SK-N-SH treated with all-trans-retinoic acid at 6 μM for 48 hours (cell line): ENCODE results near the gene OSBPL5.

Experiments
- ATAC-seq: fragments of 200-7000 bp; cut with Tn5 transposase; 3 replicates; pipeline ENCODE4 v1.9.1; 2020; ENCODE audit warnings: mild to moderate bottlenecking, moderate library complexity
- ARNTL ChIP-seq: fragments of 450-650 bp; formaldehyde crosslinking; IDR thresholded peaks from 2 replicates; pipeline ENCODE4 v1.5.0; 2020; ENCODE audit warnings: low read depth, mild to moderate bottlenecking, moderate library complexity, borderline replicate concordance
- BACH2 ChIP-seq: fragments of 250-450 bp; sonication (Bioruptor Pico); IDR thresholded peaks from 2 replicates; pipeline ENCODE4 v1.9.0; 2021; ENCODE audit warnings: mild to moderate bottlenecking, borderline replicate concordance
- CSDC2 ChIP-seq: fragments of 250-450 bp; sonication (Bioruptor Pico); IDR thresholded peaks from 2 replicates; pipeline ENCODE4 v1.5.0; 2020; ENCODE audit warnings: mild to moderate bottlenecking, moderate library complexity
- CSRNP3 ChIP-seq: fragments of 250-450 bp; sonication (Bioruptor Pico); IDR thresholded peaks from 2 replicates; pipeline ENCODE4 v1.5.1; 2021; ENCODE audit warnings: mild to moderate bottlenecking, moderate library complexity
- ESRRG ChIP-seq: fragments of 250-450 bp; sonication (Bioruptor Pico); IDR thresholded peaks from 2 replicates; pipeline ENCODE4 v1.6.1; 2021; ENCODE audit warnings: mild to moderate bottlenecking
- GLIS3 ChIP-seq: fragments of 250-450 bp; sonication (Bioruptor Pico); IDR thresholded peaks from 2 replicates; pipeline ENCODE4 v1.5.0; 2020; ENCODE audit warnings: mild to moderate bottlenecking, moderate library complexity
- ISL1 ChIP-seq: fragments of 250-450 bp; sonication (Bioruptor Pico); IDR thresholded peaks from 2 replicates; pipeline ENCODE4 v2.1.2; 2022; ENCODE audit warnings: mild to moderate bottlenecking, moderate library complexity
- OSR1 ChIP-seq: fragments of 250-450 bp; sonication (Bioruptor Pico); IDR thresholded peaks from 2 replicates; pipeline ENCODE4 v1.8.0; 2022; ENCODE audit warnings: moderate library complexity, mild to moderate bottlenecking, inconsistent platforms
- PPARA ChIP-seq: fragments of 250-450 bp; sonication (Bioruptor Pico); IDR thresholded peaks from 2 replicates; pipeline ENCODE4 v1.5.0; 2020; ENCODE audit warnings: mild to moderate bottlenecking, borderline replicate concordance
- RARB ChIP-seq: fragments of 250-450 bp; sonication (Bioruptor Pico); IDR thresholded peaks from 2 replicates; pipeline ENCODE4 v1.8.0; 2021; ENCODE audit warnings: mild to moderate bottlenecking, moderate library complexity
- SNAI2 ChIP-seq: fragments of 250-450 bp; sonication (Bioruptor Pico); IDR thresholded peaks from 2 replicates; pipeline ENCODE4 v1.5.0; 2020; ENCODE audit warnings: mild to moderate bottlenecking, moderate library complexity
- TCF4 ChIP-seq: fragments of 250-450 bp; sonication (Bioruptor Pico); IDR thresholded peaks from 2 replicates; pipeline ENCODE4 v1.8.0; 2021; ENCODE audit warnings: mild to moderate bottlenecking, moderate library complexity, borderline replicate concordance
- TOX ChIP-seq: fragments of 250-450 bp; sonication (Bioruptor Pico); IDR thresholded peaks from 2 replicates; pipeline ENCODE4 v1.8.0; 2021; ENCODE audit warnings: mild to moderate bottlenecking, moderate library complexity, borderline replicate concordance
- ZC3H10 ChIP-seq: fragments of 250-450 bp; sonication (Bioruptor Pico); IDR thresholded peaks from 2 replicates; pipeline ENCODE4 v1.5.1; 2021; ENCODE audit warnings: mild to moderate bottlenecking, moderate library complexity
- ZFP3 ChIP-seq: fragments of 250-450 bp; sonication (Bioruptor Pico); IDR thresholded peaks from 2 replicates; pipeline ENCODE4 v1.5.0; 2020; ENCODE audit warnings: mild to moderate bottlenecking, moderate library complexity
- ZFP30 ChIP-seq: fragments of 450-650 bp; formaldehyde crosslinking; IDR thresholded peaks from 2 replicates; pipeline ENCODE4 v1.5.0; 2022; ENCODE audit warnings: mild to moderate bottlenecking, moderate library complexity
- ZNF565 ChIP-seq: fragments of 450-650 bp; formaldehyde crosslinking; conservative IDR thresholded peaks from 2 replicates; pipeline ENCODE4 v1.5.0; 2020; ENCODE audit warnings: low read depth, mild to moderate bottlenecking, moderate library complexity
- ZNF70 ChIP-seq: fragments of 450-650 bp; formaldehyde crosslinking; IDR thresholded peaks from 2 replicates; pipeline ENCODE4 v1.5.0; 2020; ENCODE audit warnings: mild to moderate bottlenecking, moderate library complexity
- ZNF8 ChIP-seq: fragments of 450-650 bp; formaldehyde crosslinking; IDR thresholded peaks from 2 replicates; pipeline ENCODE4 v1.5.0; 2020; ENCODE audit warnings: mild to moderate bottlenecking, moderate library complexity
- TF ChIP-seq, protein P1 (sequence below): fragments of 250-450 bp; sonication (Bioruptor Pico); IDR thresholded peaks from 2 replicates; pipeline ENCODE4 v1.8.0; 2020; ENCODE audit warnings: mild to moderate bottlenecking, moderate library complexity, borderline replicate concordance
- TF ChIP-seq, protein P2 (sequence below): fragments of 250-450 bp; sonication (Bioruptor Pico); IDR thresholded peaks from 2 replicates; pipeline ENCODE4 v1.8.0; 2021; ENCODE audit warnings: low read depth, mild to moderate bottlenecking, moderate library complexity, borderline replicate concordance
- TF ChIP-seq, protein P3 (sequence below): fragments of 250-450 bp; sonication (Bioruptor Pico); IDR thresholded peaks from 2 replicates; pipeline ENCODE4 v1.5.0; 2020; ENCODE audit warnings: mild to moderate bottlenecking, moderate library complexity

The OSBPL5 gene

GRCh38 chr11:3057069-3057963 is 107.8 kb downstream of the OSBPL5 start, which contains the start of gene CARS1:
Gene CARS1 (minus strand): TSS chr11:3057423. CDS start chr11:3057367, 56 bp downstream.
- ATAC-seq = peak; percentile 99
- TF ChIP-seq CSRNP3 (no peak), SNAI2 (CRISPR knock-in tag) (no peak), ARNTL (CRISPR knock-in tag) (no peak), CSDC2 (CRISPR knock-in tag) (peak; percentile 67; the same call in 1 of the 2 replicates)
- TF ChIP-seq, protein P1, sequence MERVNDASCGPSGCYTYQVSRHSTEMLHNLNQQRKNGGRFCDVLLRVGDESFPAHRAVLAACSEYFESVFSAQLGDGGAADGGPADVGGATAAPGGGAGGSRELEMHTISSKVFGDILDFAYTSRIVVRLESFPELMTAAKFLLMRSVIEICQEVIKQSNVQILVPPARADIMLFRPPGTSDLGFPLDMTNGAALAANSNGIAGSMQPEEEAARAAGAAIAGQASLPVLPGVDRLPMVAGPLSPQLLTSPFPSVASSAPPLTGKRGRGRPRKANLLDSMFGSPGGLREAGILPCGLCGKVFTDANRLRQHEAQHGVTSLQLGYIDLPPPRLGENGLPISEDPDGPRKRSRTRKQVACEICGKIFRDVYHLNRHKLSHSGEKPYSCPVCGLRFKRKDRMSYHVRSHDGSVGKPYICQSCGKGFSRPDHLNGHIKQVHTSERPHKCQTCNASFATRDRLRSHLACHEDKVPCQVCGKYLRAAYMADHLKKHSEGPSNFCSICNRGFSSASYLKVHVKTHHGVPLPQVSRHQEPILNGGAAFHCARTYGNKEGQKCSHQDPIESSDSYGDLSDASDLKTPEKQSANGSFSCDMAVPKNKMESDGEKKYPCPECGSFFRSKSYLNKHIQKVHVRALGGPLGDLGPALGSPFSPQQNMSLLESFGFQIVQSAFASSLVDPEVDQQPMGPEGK (CRISPR knock-in tag) = no peak
- TF ChIP-seq, all 23 proteins: peak for 1

- ATAC-seq = peak; percentile 15; the same call in 2 of the 3 replicates
- TF ChIP-seq ISL1 (no peak), TOX (CRISPR knock-in tag) (no peak), ZNF565 (CRISPR knock-in tag) (no peak), ESRRG (CRISPR knock-in tag) (no peak), TCF4 (CRISPR knock-in tag) (no peak), GLIS3 (CRISPR knock-in tag) (no peak), ZNF8 (no peak), ZC3H10 (no peak), ZFP3 (CRISPR knock-in tag) (no peak), PPARA (CRISPR knock-in tag) (no peak), ZFP30 (no peak), BACH2 (CRISPR knock-in tag) (no peak), RARB (CRISPR knock-in tag) (no peak), ZNF70 (CRISPR knock-in tag) (no peak), OSR1 (CRISPR knock-in tag) (no peak), SNAI2 (CRISPR knock-in tag) (no peak), CSDC2 (CRISPR knock-in tag) (no peak), CSRNP3 (no peak)
- TF ChIP-seq, protein P2, sequence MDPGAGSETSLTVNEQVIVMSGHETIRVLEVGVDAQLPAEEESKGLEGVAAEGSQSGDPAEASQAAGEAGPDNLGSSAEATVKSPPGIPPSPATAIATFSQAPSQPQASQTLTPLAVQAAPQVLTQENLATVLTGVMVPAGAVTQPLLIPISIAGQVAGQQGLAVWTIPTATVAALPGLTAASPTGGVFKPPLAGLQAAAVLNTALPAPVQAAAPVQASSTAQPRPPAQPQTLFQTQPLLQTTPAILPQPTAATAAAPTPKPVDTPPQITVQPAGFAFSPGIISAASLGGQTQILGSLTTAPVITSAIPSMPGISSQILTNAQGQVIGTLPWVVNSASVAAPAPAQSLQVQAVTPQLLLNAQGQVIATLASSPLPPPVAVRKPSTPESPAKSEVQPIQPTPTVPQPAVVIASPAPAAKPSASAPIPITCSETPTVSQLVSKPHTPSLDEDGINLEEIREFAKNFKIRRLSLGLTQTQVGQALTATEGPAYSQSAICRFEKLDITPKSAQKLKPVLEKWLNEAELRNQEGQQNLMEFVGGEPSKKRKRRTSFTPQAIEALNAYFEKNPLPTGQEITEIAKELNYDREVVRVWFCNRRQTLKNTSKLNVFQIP (CRISPR knock-in tag) = no peak
- TF ChIP-seq, protein P3, sequence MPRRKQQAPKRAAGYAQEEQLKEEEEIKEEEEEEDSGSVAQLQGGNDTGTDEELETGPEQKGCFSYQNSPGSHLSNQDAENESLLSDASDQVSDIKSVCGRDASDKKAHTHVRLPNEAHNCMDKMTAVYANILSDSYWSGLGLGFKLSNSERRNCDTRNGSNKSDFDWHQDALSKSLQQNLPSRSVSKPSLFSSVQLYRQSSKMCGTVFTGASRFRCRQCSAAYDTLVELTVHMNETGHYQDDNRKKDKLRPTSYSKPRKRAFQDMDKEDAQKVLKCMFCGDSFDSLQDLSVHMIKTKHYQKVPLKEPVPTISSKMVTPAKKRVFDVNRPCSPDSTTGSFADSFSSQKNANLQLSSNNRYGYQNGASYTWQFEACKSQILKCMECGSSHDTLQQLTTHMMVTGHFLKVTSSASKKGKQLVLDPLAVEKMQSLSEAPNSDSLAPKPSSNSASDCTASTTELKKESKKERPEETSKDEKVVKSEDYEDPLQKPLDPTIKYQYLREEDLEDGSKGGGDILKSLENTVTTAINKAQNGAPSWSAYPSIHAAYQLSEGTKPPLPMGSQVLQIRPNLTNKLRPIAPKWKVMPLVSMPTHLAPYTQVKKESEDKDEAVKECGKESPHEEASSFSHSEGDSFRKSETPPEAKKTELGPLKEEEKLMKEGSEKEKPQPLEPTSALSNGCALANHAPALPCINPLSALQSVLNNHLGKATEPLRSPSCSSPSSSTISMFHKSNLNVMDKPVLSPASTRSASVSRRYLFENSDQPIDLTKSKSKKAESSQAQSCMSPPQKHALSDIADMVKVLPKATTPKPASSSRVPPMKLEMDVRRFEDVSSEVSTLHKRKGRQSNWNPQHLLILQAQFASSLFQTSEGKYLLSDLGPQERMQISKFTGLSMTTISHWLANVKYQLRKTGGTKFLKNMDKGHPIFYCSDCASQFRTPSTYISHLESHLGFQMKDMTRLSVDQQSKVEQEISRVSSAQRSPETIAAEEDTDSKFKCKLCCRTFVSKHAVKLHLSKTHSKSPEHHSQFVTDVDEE (CRISPR knock-in tag) = no peak
Observed at GRCh38 chr11:3056296-3057068, 108.6 kb downstream of the OSBPL5 start.
